Mesothelial cell of epicardium (in vitro differentiated cells): Measurements from ENCODE around the gene CAMKK1. TPM values are rescaled to one million over a fixed set of nuclear protein-coding genes. Genes with fewer than 3 reads are reported as not detected.
A peak's percentile ranks its signal among the peaks of the same experiment; 100 is the strongest.

Experiments
- DNase-seq, 2 experiments: peaks; one replicate each; pipeline ENCODE4 v3.0.0; 2021; ENCODE audit warnings: low spot score in 2 of 2; ENCODE audit not compliant: unreplicated experiment in 2 of 2
- H3K27ac Mint-ChIP-seq: 2 replicates; pipeline ENCODE4 v1.8.0; 2021; ENCODE audit warnings: mixed read lengths
- H3K27me3 Mint-ChIP-seq: 2 replicates; pipeline ENCODE4 v1.8.0; 2021; ENCODE audit warnings: low read depth, mixed read lengths
- H3K36me3 Mint-ChIP-seq: 2 replicates; pipeline ENCODE4 v1.8.0; 2021; ENCODE audit warnings: mixed read lengths
- H3K4me1 Mint-ChIP-seq: 2 replicates; pipeline ENCODE4 v1.8.0; 2021; ENCODE audit warnings: mixed read lengths
- H3K4me3 Mint-ChIP-seq: 2 replicates; pipeline ENCODE4 v1.8.0; 2021; ENCODE audit warnings: mild to moderate bottlenecking, moderate library complexity, mixed read lengths
- H3K9me3 Mint-ChIP-seq: 2 replicates; pipeline ENCODE4 v1.8.0; 2021; ENCODE audit warnings: mixed read lengths
- CTCF ChIP-seq: fragments of 200-600 bp; sonication (generic); IDR thresholded peaks from one replicate; pipeline ENCODE4 v1.5.0; 2021; ENCODE audit warnings: antibody characterized with exemption; ENCODE audit not compliant: unreplicated experiment
- total RNA-seq: library from RNA; stranded (reverse); gene quantifications from 3 replicates; pipeline ENCODE4 v1.2.1, GENCODE V29; 2021

CAMKK1 gene
- total RNA-seq, 1 donor from 2014 or later, result 4.3 TPM

GRCh38 chr17:3925684-3926485, 33.0 kb upstream of the CAMKK1 start:
- no peak for TF ChIP-seq CTCF
- no peak for DNase-seq
- Mint-ChIP-seq H3K4me1 (peaks cover 36% of the 10 kb centered on the region), H3K4me3 (no peak overlapping the region), H3K27me3 (no peaks in the 10 kb centered on the region), H3K27ac (peak overlapping the region; percentile 33), H3K36me3 (no peaks in the 10 kb centered on the region), H3K9me3 (no peaks in the 10 kb centered on the region)

GRCh38 chr17:3924512-3925350, 31.9 kb upstream of the CAMKK1 start:
- Mint-ChIP-seq H3K27me3 (no peaks in the 10 kb centered on the region), H3K27ac (no peak overlapping the region), H3K36me3 (no peaks in the 10 kb centered on the region), H3K9me3 (no peaks in the 10 kb centered on the region), H3K4me3 (no peak overlapping the region), H3K4me1 (peaks cover 36% of the 10 kb centered on the region)
- DNase-seq, result no peak
- TF ChIP-seq CTCF, result no peak

- Mint-ChIP-seq H3K36me3 (no peaks in the 10 kb centered on the region), H3K4me1 (peaks cover 37% of the 10 kb centered on the region), H3K4me3 (no peak overlapping the region), H3K9me3 (no peaks in the 10 kb centered on the region), H3K27me3 (no peaks in the 10 kb centered on the region), H3K27ac (no peak overlapping the region)
- DNase-seq, result no peak
- TF ChIP-seq CTCF, result no peak
These were observed 30.8 kb upstream of the CAMKK1 start for GRCh38 chr17:3923466-3924190.

GRCh38 chr17:3922765-3923164, 29.9 kb upstream of the CAMKK1 start:
- peak overlapping the region; percentile 33 for H3K27ac Mint-ChIP-seq
- no peak for TF ChIP-seq CTCF
- no peaks in the 10 kb centered on the region for H3K36me3 Mint-ChIP-seq
- no peaks in the 10 kb centered on the region for H3K27me3 Mint-ChIP-seq
- H3K9me3 Mint-ChIP-seq, result no peaks in the 10 kb centered on the region
- no peak for DNase-seq
- H3K4me3 Mint-ChIP-seq, result no peak overlapping the region
- H3K4me1 Mint-ChIP-seq, result peaks cover 35% of the 10 kb centered on the region

GRCh38 chr17:3921502-3922319, 28.9 kb upstream of the CAMKK1 start:
- Mint-ChIP-seq H3K27me3 (no peaks in the 10 kb centered on the region), H3K36me3 (no peaks in the 10 kb centered on the region), H3K27ac (no peak overlapping the region), H3K4me1 (peaks cover 34% of the 10 kb centered on the region), H3K9me3 (no peaks in the 10 kb centered on the region), H3K4me3 (no peak overlapping the region)
- no peak for DNase-seq
- TF ChIP-seq CTCF, result no peak
